ENCODE results near the gene HEXA. TPM values are rescaled to one million over a fixed set of nuclear protein-coding genes. Genes with fewer than 3 reads are reported as not detected.
"Not testable (repeated sequence)": the region's sequence is repeated elsewhere in the genome, so short reads cannot be mapped to it uniquely, and the experiment has no call there.

The HEXA gene
- polyA plus RNA-seq, 1 experiment: 191 TPM

DNA sequence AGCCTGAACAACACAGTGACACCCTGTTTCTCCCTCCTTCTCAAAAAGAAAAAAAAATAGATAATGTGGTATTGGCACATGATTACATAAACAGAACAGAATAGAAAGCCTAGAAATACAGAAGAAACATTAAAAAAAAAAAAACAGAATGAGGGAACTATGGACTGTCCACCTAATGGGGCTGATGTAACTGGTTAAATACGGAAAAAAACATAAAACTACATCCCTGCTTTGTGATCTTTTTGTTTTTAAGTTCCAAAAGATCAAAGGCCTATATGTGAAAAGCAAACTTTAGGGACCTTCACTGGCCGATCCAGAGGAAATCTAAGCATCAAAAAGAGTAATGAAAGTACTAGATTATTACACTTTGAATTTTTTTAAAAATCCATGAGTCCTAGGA lies 39.5 kb upstream of the HEXA start:
- CTCF ChIA-PET: no interaction called here

DNA sequence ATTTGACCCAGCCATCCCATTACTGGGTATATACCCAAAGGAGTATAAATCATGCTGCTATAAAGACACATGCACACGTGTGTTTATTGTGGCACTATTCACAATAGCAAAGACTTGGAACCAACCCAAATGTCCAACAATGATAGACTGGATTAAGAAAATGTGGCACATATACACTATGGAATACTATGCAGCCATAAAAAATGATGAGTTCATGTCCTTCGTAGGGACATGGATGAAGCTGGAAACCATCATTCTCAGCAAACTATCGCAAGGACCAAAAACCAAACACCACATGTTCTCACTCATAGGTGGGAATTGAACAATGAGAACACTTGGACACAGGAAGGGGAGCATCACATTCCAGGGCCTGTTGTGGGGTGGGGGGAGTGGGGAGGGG lies 37.5 kb upstream of the HEXA start:
- H3K4me3 ChIP-seq (ENCODE audit: low read depth, low read length); H3K27ac ChIP-seq (ENCODE audit: low read depth, low read length); H3K9me3 ChIP-seq (ENCODE audit: control insufficient read depth, insufficient read depth, low read length); CTCF ChIA-PET; DNase-seq (ENCODE audit: low read depth, low spot score); POLR2A ChIA-PET: not testable (repeated sequence)
- H3K27me3 ChIP-seq (ENCODE audit: control insufficient read depth, insufficient read depth, low read length): peaks cover 10% of the 10 kb centered on the region

More for the DNA sequence above, 39.5 kb upstream of the HEXA start:
- TF ChIP-seq CTCF (IDR thresholded peaks at IDR 0.05; ENCODE audit: low read depth, low read length): no peak
- Histone ChIP-seq H3K9me3 (ENCODE audit: control insufficient read depth, insufficient read depth, low read length) (no peaks in the 10 kb centered on the region), H3K27ac (ENCODE audit: low read depth, low read length) (no peak overlapping the region), H3K4me3 (ENCODE audit: low read depth, low read length) (no peak overlapping the region), H3K27me3 (ENCODE audit: control insufficient read depth, insufficient read depth, low read length) (peaks cover 3% of the 10 kb centered on the region)
- POLR2A ChIA-PET: no interaction called here
- no peak for DNase-seq (ENCODE audit: low read depth, low spot score)

DNA sequence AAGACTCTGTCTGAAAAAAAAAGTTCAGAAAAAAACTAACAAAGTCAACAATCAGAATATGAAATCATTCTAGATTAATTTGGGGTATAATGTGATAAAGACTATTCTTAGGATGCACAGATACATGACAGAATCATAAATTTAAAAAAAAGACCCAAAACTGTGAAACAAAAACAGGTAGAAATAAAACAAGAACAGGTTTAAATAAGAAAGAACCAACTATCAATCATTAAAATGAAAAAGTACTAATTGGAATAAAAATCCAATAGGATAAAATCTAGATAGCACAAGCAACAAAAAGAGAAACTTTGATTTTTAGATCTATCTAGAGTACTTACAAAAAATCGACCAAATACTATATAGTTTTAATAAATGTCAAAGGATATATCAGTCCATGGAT lies 35.7 kb upstream of the HEXA start:
- no peaks in the 10 kb centered on the region for H3K9me3 ChIP-seq (ENCODE audit: control insufficient read depth, insufficient read depth, low read length)
- ChIA-PET CTCF (interaction anchor here (0.6 kb wide), 1 partner anchor 8 kb away, joined by 4 read pairs; no protein-coding TSS in a partner anchor), POLR2A (no interaction called here)
- no peak overlapping the region for H3K4me3 ChIP-seq (ENCODE audit: low read depth, low read length)
- DNase-seq (ENCODE audit: low read depth, low spot score): no peak
- no peak overlapping the region for H3K27ac ChIP-seq (ENCODE audit: low read depth, low read length)
- no peak for TF ChIP-seq CTCF (IDR thresholded peaks at IDR 0.05; ENCODE audit: low read depth, low read length)
- H3K27me3 ChIP-seq (ENCODE audit: control insufficient read depth, insufficient read depth, low read length): peaks cover 17% of the 10 kb centered on the region

GRCh38 chr15:72411111-72411510 lies 35.3 kb upstream of the HEXA start:
- peaks cover 20% of the 10 kb centered on the region for H3K27me3 ChIP-seq (ENCODE audit: control insufficient read depth, insufficient read depth, low read length)
- no peaks in the 10 kb centered on the region for H3K9me3 ChIP-seq (ENCODE audit: control insufficient read depth, insufficient read depth, low read length)
- no peak for TF ChIP-seq CTCF (IDR thresholded peaks at IDR 0.05; ENCODE audit: low read depth, low read length)
- H3K27ac ChIP-seq (ENCODE audit: low read depth, low read length): no peak overlapping the region
- H3K4me3 ChIP-seq (ENCODE audit: low read depth, low read length): no peak overlapping the region
- DNase-seq (ENCODE audit: low read depth, low spot score): no peak
- ChIA-PET CTCF (interaction anchor here (0.6 kb wide), 1 partner anchor 9 kb away, joined by 4 read pairs; no protein-coding TSS in a partner anchor), POLR2A (interaction anchor here (0.6 kb wide), 1 partner anchor 320 kb away, joined by 5 read pairs; no protein-coding TSS in a partner anchor)

DNA sequence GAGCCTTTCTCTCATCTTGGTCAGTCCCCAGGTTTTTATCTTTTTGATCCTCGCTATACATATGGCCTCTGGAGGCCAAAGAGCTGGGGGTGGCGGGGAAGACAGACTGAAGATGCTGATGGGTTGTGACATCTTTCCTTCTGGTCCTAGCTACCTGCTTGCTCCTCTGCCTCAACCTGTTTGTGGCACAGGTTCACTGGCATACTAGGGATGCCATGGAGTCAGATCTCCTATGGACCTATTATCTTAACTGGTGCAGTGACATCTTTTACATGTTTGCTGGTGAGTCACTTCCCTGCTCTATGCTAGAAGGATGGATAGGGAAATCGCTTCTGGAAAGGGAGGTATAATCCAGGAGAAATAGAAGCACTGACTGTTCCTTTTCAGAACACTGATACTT lies 31.1 kb upstream of the HEXA start:
- Histone ChIP-seq H3K4me3 (ENCODE audit: low read depth, low read length) (no peak overlapping the region), H3K27ac (ENCODE audit: low read depth, low read length) (no peak overlapping the region), H3K9me3 (ENCODE audit: control insufficient read depth, insufficient read depth, low read length) (no peaks in the 10 kb centered on the region), H3K27me3 (ENCODE audit: control insufficient read depth, insufficient read depth, low read length) (peaks cover 31% of the 10 kb centered on the region)
- ChIA-PET POLR2A (no interaction called here), CTCF (no interaction called here)
- TF ChIP-seq CTCF (IDR thresholded peaks at IDR 0.05; ENCODE audit: low read depth, low read length): no peak
- DNase-seq (ENCODE audit: low read depth, low spot score): no peak

DNA sequence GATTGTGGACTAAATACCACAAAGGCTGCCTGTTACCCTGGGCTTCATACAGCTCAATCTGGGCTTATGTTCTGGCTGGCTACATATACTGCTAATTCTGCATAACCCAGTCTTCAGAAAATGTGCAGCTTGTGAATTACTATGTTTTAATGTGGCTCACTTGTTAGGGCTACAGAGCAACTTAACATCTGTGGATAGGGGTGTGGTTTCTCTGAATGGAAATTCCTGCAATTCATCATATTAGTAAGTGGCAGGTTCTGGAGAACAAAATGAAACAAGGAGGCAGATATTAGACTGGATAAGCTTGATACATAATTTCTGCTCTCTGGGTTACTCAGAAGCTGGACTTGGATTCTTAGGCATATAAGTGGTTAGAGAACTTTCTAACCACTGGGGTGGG lies 29.0 kb upstream of the HEXA start:
- POLR2A ChIA-PET: no interaction called here
- DNase-seq (ENCODE audit: low read depth, low spot score): no peak

More for the DNA sequence above, 29.0 kb upstream of the HEXA start:
- CTCF ChIA-PET: no interaction called here
- H3K4me3 ChIP-seq (ENCODE audit: low read depth, low read length): no peak overlapping the region
- no peak for TF ChIP-seq CTCF (IDR thresholded peaks at IDR 0.05; ENCODE audit: low read depth, low read length)
- H3K27ac ChIP-seq (ENCODE audit: low read depth, low read length): no peak overlapping the region
- H3K27me3 ChIP-seq (ENCODE audit: control insufficient read depth, insufficient read depth, low read length): peaks cover 30% of the 10 kb centered on the region
- H3K9me3 ChIP-seq (ENCODE audit: control insufficient read depth, insufficient read depth, low read length): no peaks in the 10 kb centered on the region

All from AG04450 (cell line).